ENCODE data around the gene NOL9. TPM values are rescaled to one million over a fixed set of nuclear protein-coding genes. Genes with fewer than 3 reads are reported as not detected.
A peak's percentile ranks its signal among the peaks of the same experiment; 100 is the strongest.
"Not testable (repeated sequence)": the region's sequence is repeated elsewhere in the genome, so short reads cannot be mapped to it uniquely, and the experiment has no call there.

The NOL9 gene
- total RNA-seq: 10 to 100 TPM; 33.2 to 58.0 TPM

DNA sequence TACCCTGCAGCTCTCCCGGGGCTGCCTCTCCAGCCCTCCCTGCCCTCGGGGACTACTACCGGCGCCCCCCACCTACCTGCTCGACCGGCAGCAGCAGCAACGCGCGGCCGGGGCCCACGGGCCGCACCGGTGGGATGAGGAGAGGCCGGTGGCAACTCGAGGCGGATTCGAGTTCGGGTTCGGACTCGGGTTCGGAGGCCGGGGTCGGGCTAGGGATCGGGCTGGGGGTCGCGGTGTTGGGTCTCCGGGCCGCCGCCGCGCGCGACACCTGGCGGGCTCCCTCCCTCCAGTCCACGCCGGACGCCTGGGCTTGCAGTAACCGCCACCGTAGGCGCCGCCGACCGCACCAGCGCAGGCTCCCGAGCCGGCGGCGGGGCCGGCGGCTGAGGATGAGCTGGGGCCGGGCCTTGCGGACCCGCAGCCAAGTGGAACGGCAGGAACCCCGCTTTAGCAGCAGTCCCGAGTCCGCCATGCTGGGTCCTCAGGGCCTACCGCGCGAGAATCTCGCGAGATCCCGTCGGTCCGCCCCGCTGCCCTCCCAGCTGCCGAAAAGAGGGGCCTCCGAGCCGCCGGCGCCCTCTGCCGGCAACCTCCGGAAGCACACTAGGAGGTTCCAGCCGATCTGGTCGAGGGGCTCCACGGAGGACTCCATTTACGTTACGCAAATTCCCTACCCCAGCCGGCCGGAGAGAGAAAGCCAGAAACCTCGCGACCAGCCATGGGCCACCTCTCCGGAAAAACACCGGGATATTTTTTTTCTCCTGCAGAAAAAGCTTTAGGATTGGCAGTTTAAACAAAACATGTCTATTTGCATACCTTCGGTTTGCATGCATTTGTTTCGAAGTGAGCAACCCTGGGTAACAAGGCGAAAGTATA is at the start of gene NOL9:
Gene NOL9 (minus strand): TSS at position 483 of the 876 bp plus-strand sequence. CDS start 11 bp downstream, at position 472.
- peaks cover 3% of the 10 kb centered on the region for H3K4me1 Mint-ChIP-seq
- H3K27me3 Mint-ChIP-seq: no peaks in the 10 kb centered on the region
- peak within 1 kb of the TSS; percentile 78 for H3K4me3 Mint-ChIP-seq
- peak; percentile 99 for ATAC-seq (replicated peaks)
- H3K36me3 Mint-ChIP-seq (ENCODE audit: low read depth): peaks cover 36% of the 10 kb centered on the region
- H3K27ac Mint-ChIP-seq: peak within 1 kb of the TSS; percentile 86
- H3K9me3 Mint-ChIP-seq: no peaks in the 10 kb centered on the region

DNA sequence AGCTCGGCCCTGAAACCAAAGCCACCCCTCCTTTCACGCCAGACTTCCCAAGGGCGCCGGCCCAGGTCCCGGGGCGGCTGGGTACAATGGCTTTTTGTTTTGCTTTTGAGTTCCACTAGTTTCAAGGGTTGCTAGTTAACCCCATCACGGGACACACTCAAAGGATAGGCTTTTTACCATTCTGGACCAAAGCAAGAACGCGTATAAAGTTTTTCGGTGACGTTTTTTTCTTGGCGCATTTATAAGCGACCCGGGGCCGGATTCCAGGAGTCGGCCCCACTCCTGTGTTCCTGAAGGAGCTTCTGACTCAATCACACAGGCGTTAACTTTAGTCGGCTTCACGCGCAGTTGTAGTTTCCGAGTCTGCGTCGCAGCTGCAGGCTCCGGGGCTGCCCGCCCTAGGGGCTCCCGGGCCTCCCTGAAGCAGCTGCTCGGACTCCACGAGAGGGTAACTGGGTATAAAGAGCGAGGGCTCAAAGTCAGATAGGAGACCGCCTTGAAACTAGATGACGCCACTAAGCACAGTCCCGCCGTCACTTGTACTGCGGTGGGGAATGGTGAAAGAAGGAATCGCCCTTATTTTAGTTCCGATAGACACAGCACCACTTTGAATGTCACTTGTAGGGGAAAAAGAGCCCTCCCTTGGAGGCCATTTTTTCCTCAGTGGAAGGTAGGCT is 49.1 kb upstream of the NOL9 start:
- no peaks in the 10 kb centered on the region for H3K27me3 Mint-ChIP-seq
- H3K9me3 Mint-ChIP-seq: no peaks in the 10 kb centered on the region
- H3K27ac Mint-ChIP-seq: peak overlapping the region; percentile 87
- peaks cover 5% of the 10 kb centered on the region for H3K4me1 Mint-ChIP-seq
- peak; percentile 14 for ATAC-seq (replicated peaks)
- peaks cover 32% of the 10 kb centered on the region for H3K36me3 Mint-ChIP-seq (ENCODE audit: low read depth)
- H3K4me3 Mint-ChIP-seq: peak overlapping the region; percentile 87

DNA sequence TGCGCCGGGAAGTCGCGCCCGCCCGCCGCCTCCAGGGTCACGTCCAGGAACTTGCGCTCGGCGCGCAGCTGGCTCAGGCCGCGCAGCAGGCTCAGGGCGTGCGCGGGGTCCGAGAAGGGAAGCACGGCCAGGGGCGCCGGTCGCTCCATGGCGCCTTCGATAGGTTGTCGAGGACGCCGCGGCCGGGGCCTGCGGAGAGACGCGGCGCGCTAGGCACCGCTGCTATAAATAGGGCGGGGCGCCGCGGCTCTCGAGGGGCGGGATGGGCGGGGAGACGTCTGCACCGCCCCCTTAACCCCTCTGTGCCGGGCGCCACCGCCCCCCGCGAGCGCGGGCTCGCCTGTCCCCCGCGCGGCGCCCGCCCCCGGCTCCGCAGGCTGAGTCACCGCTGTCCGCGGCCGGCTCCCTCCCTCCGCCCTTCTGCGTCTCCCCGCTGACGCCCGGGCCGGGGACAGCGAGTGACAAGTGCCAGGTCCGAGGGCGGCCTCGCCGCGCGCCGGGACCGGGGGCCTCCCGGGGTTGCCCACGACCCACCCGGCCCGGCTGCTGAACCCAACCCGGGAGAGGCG is 48.4 kb upstream of the NOL9 start, which contains the start of gene KLHL21:
Gene KLHL21 (minus strand): TSS at position 201 of the 569 bp plus-strand sequence. CDS start 52 bp downstream, at position 149.
- Mint-ChIP-seq H3K27me3 (no peaks in the 10 kb centered on the region), H3K36me3 (ENCODE audit: low read depth) (peaks cover 39% of the 10 kb centered on the region), H3K4me1 (peaks cover 5% of the 10 kb centered on the region), H3K9me3 (no peaks in the 10 kb centered on the region), H3K4me3 (peak within 1 kb of the TSS; percentile 87), H3K27ac (peak within 1 kb of the TSS; percentile 93)
- ATAC-seq (replicated peaks): peak; percentile 62

DNA sequence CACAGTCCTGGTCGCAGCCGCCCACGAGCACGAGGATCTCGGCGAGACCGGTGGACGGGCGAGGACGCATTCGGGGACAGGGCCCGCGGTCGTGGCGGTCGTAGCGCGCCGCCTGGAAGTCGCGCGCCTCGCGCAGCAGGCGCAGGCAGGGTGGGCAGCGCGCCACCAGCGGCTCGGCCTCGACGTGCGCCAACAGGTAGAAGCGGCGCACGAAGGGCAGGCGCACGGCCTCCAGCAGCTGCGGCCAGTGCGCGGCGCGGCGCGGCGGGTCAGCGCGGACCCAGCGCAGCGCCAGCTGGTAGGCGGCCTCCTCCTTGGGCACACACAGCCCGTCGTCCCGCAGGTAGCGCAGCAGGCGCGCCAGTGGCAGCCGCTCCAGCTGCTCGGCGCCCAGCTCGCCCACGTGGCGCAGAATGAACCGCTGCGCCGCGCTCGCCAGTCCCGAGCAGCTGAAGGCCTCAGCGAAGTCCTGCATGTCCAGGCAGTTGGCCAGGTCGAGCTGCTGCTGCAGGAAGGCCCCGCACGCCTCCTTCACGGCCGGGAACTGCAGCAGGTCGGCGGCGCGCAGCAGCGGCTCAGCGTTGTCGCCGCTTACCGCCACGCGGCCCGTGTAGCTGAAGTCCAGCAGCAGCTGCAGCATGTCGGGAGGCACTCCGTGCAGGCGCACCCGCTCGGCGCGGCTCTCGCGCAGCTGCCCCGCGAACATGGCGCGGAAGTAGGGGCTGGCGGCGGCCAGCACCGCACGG is 47.8 kb upstream of the NOL9 start:
- Mint-ChIP-seq H3K4me1 (peaks cover 5% of the 10 kb centered on the region), H3K36me3 (ENCODE audit: low read depth) (peaks cover 45% of the 10 kb centered on the region), H3K27ac (peak overlapping the region; percentile 93)

DNA sequence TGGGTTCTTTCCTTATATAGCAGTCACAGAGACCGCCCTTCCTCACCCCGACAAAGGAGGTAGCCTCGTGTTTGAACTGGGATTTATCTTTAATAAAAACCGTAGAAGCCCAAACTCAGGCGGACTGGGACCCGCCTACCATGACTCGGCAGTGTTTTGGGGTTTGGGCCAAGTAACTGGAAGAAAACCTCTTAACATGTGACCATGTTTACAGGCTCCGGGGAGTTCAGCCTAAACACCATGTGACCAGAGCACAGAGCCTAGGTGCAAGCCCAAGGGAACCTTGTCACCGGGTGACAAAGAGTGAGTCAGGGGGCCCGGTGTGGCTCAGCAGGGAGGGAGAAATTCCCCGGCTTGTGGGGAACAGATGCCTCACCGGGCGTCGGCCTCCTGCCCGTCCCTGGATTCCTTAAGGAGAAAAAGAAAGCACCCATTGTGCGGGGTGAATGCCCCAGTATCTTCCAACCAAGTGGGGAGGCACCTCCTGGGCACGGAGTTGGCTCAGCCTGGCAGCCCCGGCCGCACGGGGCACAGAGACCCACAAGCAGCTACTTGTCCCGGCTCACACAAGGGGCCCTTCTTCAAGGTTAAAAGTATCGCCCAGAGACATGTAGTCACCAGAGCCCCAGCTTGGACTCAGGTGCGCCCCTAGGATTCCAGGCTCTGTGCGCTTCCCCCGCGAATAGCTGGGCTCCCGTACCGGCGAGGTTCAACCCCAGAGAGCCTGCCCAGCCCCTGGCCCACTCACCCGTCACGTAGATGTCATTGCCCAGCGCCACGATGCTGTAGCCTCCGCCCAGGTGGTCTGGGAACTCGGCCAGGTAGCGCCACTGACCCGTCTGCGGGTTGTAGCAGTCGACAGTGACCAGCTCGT is 47.0 kb upstream of the NOL9 start:
- peak; percentile 83 for ATAC-seq (replicated peaks)
- peaks cover 53% of the 10 kb centered on the region for H3K36me3 Mint-ChIP-seq (ENCODE audit: low read depth)
- peaks cover 5% of the 10 kb centered on the region for H3K4me1 Mint-ChIP-seq
- peak overlapping the region; percentile 87 for H3K4me3 Mint-ChIP-seq
- no peaks in the 10 kb centered on the region for H3K27me3 Mint-ChIP-seq
- peak overlapping the region; percentile 93 for H3K27ac Mint-ChIP-seq
- H3K9me3 Mint-ChIP-seq: no peaks in the 10 kb centered on the region

More for the DNA sequence above, 47.8 kb upstream of the NOL9 start:
- no peaks in the 10 kb centered on the region for H3K27me3 Mint-ChIP-seq
- H3K4me3 Mint-ChIP-seq: peak overlapping the region; percentile 87
- no peaks in the 10 kb centered on the region for H3K9me3 Mint-ChIP-seq
- peak; percentile 15 for ATAC-seq (replicated peaks)

DNA sequence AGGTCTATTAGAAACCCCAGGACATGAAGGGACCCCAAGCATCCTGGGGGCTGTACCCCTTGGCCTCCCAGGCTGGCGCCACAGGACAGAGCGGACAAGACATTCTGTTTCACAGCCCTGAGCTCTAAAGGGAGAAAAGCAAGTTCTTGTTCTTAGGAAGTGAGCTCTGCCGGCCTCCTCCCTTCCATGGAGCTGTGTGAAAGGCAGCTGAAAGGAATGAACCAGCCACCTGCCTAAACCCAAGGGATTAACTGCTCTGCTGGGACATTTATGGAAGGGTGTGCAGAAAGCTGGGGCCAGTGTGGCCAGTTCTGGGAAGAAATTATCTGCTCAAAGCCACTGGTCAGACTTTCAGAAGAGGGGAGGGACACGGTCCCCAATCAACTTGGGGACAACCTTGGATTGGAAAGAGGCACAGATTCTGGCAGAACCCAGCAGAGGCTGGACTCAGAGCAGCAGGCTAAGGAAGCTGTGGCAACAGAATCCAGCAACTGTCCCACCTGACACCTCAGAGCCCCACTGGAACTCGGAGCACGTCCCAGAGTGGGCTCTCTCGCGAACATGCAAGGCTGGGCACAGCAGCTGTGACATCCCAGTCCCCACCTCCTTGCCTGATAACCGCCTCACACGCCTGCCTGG is 46.2 kb upstream of the NOL9 start:
- H3K27ac Mint-ChIP-seq: peak overlapping the region; percentile 93
- H3K4me1 Mint-ChIP-seq: peaks cover 5% of the 10 kb centered on the region
- peak overlapping the region; percentile 87 for H3K4me3 Mint-ChIP-seq
- H3K27me3 Mint-ChIP-seq: no peaks in the 10 kb centered on the region
- H3K36me3 Mint-ChIP-seq (ENCODE audit: low read depth): peaks cover 61% of the 10 kb centered on the region
- ATAC-seq (replicated peaks): no peak
- no peaks in the 10 kb centered on the region for H3K9me3 Mint-ChIP-seq

DNA sequence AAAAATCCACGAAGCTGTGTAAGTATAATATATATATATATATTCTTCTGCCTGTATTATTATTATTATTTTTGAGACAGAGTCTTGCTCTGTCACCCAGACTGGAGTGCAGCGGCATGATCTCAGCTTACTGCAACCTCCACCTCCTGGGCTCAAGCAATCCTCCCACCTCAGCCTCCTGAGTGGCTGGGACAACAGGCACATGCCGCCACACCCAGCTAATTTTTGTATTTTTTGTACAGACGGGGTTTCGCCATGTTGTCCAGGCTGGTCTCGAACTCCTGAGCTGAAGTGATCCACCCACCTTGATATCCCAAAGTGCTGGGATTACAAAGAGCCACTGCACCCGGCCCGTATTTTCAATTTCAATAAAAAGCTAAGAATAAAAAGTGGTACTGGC is 45.7 kb upstream of the NOL9 start:
- Mint-ChIP-seq H3K27ac (peak overlapping the region; percentile 93), H3K4me3 (peak overlapping the region; percentile 87), H3K36me3 (ENCODE audit: low read depth) (peaks cover 66% of the 10 kb centered on the region)
- ATAC-seq (replicated peaks); H3K4me1 Mint-ChIP-seq; H3K9me3 Mint-ChIP-seq; H3K27me3 Mint-ChIP-seq: not testable (repeated sequence)

DNA sequence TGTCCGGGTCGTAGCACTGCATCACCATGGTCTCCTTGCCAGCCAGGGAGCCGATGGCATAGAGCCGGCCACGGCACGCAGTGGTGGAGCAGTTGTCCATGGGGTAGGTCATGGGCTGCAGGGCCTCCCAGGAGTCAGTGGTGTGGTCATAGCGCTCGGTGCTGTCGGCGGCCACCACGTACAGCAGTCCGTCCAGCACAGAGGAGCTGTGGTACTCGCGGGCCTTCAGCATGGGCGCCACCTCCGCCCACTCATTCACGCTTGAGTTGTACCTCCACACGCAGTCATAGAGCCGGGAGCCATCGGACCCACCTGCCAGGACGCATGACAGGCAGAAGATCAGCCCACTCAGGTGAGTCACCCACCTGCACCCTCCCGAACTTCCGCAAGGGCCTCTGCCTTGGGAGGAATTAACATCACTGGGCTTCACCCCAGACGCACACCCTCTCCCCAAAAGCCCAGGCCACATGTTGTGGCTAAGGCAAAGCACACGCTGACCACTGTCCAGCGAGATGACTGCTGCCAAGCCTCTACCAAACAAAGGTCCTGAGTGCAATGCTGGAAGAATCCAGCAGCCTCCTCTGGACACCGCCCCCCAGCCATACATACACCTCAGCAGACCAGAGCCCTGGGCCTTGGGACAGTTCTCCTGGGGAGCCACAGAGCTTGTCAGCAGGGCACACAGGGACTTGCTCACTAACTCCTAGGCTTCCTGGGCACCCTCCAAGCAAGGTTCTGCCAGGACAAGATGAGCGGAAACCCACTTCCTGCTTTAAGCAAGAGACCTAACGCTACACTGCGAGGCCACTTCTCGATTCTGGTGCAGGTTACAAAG is 45.0 kb upstream of the NOL9 start:
- Mint-ChIP-seq H3K9me3 (no peaks in the 10 kb centered on the region), H3K27me3 (no peaks in the 10 kb centered on the region), H3K4me1 (peaks cover 5% of the 10 kb centered on the region), H3K27ac (peak overlapping the region; percentile 93), H3K4me3 (peak overlapping the region; percentile 87), H3K36me3 (ENCODE audit: low read depth) (peaks cover 72% of the 10 kb centered on the region)
- peak; percentile 16 for ATAC-seq (replicated peaks)

DNA sequence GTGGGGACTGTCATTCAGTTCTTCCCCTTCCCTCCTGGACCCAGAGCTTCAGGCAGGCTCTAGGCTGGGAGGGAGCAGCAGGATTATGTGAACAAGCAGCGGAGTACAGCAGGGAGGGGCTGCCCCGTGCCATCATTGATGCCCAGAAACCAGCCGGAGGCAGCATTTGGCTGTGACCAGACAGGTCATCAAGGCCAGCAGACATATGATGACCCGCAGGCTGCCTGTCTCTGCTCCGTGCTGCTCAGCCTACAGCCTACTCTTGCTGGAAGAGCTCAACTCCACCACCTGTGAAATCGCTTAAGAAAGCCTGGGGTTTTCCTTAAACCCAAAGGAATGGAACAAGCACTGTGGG is 43.4 kb upstream of the NOL9 start:
- Mint-ChIP-seq H3K36me3 (ENCODE audit: low read depth) (peaks cover 89% of the 10 kb centered on the region), H3K27me3 (no peaks in the 10 kb centered on the region), H3K27ac (no peak overlapping the region), H3K9me3 (no peaks in the 10 kb centered on the region), H3K4me3 (no peak overlapping the region), H3K4me1 (peaks cover 5% of the 10 kb centered on the region)
- ATAC-seq (replicated peaks): no peak

DNA sequence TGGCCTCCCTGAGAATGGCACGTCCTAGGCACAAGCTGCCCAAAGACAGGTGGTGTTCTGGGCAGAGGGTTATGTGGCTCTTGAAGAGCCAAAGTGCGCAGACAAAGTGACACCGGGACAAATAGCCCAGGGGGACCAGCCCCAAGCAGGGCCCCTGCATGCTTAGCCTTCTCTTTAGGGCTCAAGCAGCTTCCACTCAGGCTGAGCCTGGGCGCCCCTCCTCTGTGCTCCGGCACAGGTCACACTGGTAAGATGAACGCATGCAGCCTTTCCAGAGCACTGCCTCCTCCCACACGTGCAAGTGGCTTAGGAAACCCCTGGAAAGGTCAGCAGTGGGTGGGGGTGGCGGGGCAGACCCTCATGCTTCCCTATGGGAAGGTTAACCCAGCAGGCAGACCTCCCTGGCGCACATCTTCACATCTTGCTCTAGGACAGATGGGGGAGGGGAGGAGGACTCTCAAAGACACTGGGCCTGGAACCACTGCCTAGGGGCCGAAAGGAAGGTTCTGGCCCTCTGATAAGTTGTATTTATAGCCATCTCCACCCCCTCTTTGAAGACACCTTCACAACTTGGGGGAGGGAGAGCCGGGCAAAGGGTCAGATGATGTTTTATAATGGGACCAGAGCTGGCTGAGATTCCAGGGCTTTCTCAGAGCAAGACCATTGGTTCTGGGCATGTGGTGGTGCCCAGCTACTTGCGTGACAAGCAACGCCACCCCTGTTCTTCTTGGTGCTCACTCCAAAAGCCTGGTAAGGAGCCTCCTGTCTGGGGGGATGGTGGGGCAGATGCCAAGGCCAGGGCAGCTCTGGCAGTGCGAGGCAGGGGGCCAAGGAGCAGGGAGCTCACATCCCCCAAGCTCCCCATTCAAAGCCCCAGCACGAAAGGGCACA is 42.8 kb upstream of the NOL9 start:
- no peaks in the 10 kb centered on the region for H3K9me3 Mint-ChIP-seq
- H3K27ac Mint-ChIP-seq: no peak overlapping the region
- no peaks in the 10 kb centered on the region for H3K27me3 Mint-ChIP-seq
- no peak overlapping the region for H3K4me3 Mint-ChIP-seq
- H3K4me1 Mint-ChIP-seq: peaks cover 5% of the 10 kb centered on the region
- ATAC-seq (replicated peaks): no peak
- H3K36me3 Mint-ChIP-seq (ENCODE audit: low read depth): peaks cover 91% of the 10 kb centered on the region

DNA sequence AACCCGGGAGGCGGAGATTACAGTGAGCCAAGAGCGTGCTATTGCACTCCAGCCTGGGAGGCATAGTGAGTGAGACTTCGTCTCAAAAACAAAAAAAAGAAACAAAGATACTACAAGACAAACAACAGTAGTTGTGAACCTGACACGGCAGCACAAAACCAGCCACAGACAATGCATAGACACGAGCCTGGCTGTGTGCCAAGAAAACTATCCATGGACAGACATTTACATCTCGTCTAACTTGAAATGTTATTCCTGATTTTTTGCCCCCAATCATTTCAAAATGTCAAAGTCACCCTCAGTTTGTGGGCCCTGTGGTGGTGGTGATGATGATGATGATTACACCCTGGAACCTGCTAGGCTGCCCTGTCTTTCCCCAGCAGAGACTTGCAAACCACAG is 42.0 kb upstream of the NOL9 start:
- Mint-ChIP-seq H3K27ac (peak overlapping the region; percentile 19), H3K4me1 (peaks cover 5% of the 10 kb centered on the region), H3K4me3 (no peak overlapping the region), H3K9me3 (no peaks in the 10 kb centered on the region), H3K27me3 (no peaks in the 10 kb centered on the region), H3K36me3 (ENCODE audit: low read depth) (peaks cover 89% of the 10 kb centered on the region)
- no peak for ATAC-seq (replicated peaks)

Measured in activated T-helper 17 cell treated with anti-CD3 and anti-CD28 coated beads, Interleukin-2, amount 50 U/mL, for 72 hours (primary cell).